GM21529 (cell line): Measurements from ENCODE around the gene ZDHHC1.

Experiments used
- ATAC-seq: cut with Tn5 transposase; IDR thresholded peaks from one replicate; pipeline ENCODE4 v1.9.1; 2021; ENCODE audit not compliant: unreplicated experiment

Gene ZDHHC1

GRCh38 chr16:67448580-67448979, 32.3 kb upstream of the ZDHHC1 start:
- no peak for ATAC-seq

GRCh38 chr16:67447508-67448076, 31.3 kb upstream of the ZDHHC1 start:
- ATAC-seq: no peak

GRCh38 chr16:67446968-67447507, 30.8 kb upstream of the ZDHHC1 start:
- no peak for ATAC-seq

- no peak for ATAC-seq
Observed at GRCh38 chr16:67445913-67446907, 29.9 kb upstream of the ZDHHC1 start.

GRCh38 chr16:67445441-67445912, 29.2 kb upstream of the ZDHHC1 start:
- ATAC-seq: no peak

GRCh38 chr16:67445126-67445426, 28.8 kb upstream of the ZDHHC1 start:
- ATAC-seq: no peak

- ATAC-seq: no peak
Observed at GRCh38 chr16:67444259-67445125, 28.2 kb upstream of the ZDHHC1 start.

- ATAC-seq: no peak
Observed at GRCh38 chr16:67443265-67443664, 27.0 kb upstream of the ZDHHC1 start.

- ATAC-seq: no peak
Observed at GRCh38 chr16:67442581-67443255, 26.4 kb upstream of the ZDHHC1 start.

- ATAC-seq: no peak
Observed at GRCh38 chr16:67441907-67442306, 25.6 kb upstream of the ZDHHC1 start.

GRCh38 chr16:67441271-67441753, 25.0 kb upstream of the ZDHHC1 start:
- ATAC-seq: no peak

GRCh38 chr16:67438824-67439393, 22.6 kb upstream of the ZDHHC1 start:
- ATAC-seq: no peak

GRCh38 chr16:67438098-67438791, 22.0 kb upstream of the ZDHHC1 start:
- no peak for ATAC-seq

- ATAC-seq: no peak
Observed at GRCh38 chr16:67437513-67437912, 21.2 kb upstream of the ZDHHC1 start.

GRCh38 chr16:67436640-67437193, 20.4 kb upstream of the ZDHHC1 start:
- no peak for ATAC-seq

- ATAC-seq: no peak
Observed at GRCh38 chr16:67435758-67436164, 19.5 kb upstream of the ZDHHC1 start.

GRCh38 chr16:67433131-67433719, 16.9 kb upstream of the ZDHHC1 start:
- no peak for ATAC-seq

- ATAC-seq: no peak
Observed at GRCh38 chr16:67432506-67432890, 16.2 kb upstream of the ZDHHC1 start.
